HEK293 (cell line): ENCODE data around the gene CAPN5.

Experiments
- CTCF ChIA-PET: fragments of 350-600 bp; formaldehyde crosslinking; extraction: SDS; loops from one replicate; lab custom pipeline; 2021; ENCODE audit warnings: antibody characterized with exemption; lab: Yijun Ruan, JAX
- POLR2A ChIA-PET: fragments of 300-600 bp; formaldehyde crosslinking; extraction: SDS; loops from one replicate; lab custom pipeline; 2020; ENCODE audit warnings: antibody characterized with exemption, inconsistent platforms; lab: Yijun Ruan, JAX
- H3K27ac ChIP-seq: fragments of 200-500 bp; sonication (Bioruptor generic); 2 replicates; pipeline ENCODE4 v1.5.1; 2014; ENCODE audit warnings: low read depth, low read length, control low read depth, inconsistent platforms; ENCODE audit errors: extremely low read depth
- H3K36me3 ChIP-seq, 2 experiments: fragments of 200-500 bp in 1 of 2; sonication (Bioruptor generic) in 1 of 2; 1 replicate in 1 of 2; 2 replicates in 1 of 2; pipeline ENCODE4 v1.5.1; 2014 to 2017; ENCODE audit warnings: inconsistent platforms in 2 of 2, low read length in 2 of 2; ENCODE audit not compliant: control insufficient read depth in 2 of 2, insufficient read depth in 1 of 2
- H3K4me1 ChIP-seq: fragments of 200-500 bp; sonication (Bioruptor generic); 2 replicates; pipeline ENCODE4 v1.5.1; 2014; ENCODE audit warnings: mild to moderate bottlenecking, low read length, inconsistent platforms; ENCODE audit not compliant: control insufficient read depth, insufficient read depth
- H3K4me3 ChIP-seq: 2 replicates; pipeline ENCODE4 v1.5.1; 2011; ENCODE audit warnings: low read depth, mild to moderate bottlenecking, control low read depth, low read length, moderate library complexity
- H3K9me3 ChIP-seq: fragments of 200-500 bp; sonication (Bioruptor generic); 2 replicates; pipeline ENCODE4 v1.5.1; 2014; ENCODE audit warnings: low read depth, low read length, inconsistent platforms; ENCODE audit not compliant: control insufficient read depth, insufficient read depth
- MEIS1 ChIP-seq: sonication (generic); formaldehyde crosslinking; IDR thresholded peaks from 2 replicates; pipeline ENCODE4 v1.8.1; 2022; ENCODE audit warnings: missing genetic modification reagents, mild to moderate bottlenecking, borderline replicate concordance
- PRDM1 ChIP-seq: fragments of 450-650 bp; formaldehyde crosslinking; IDR thresholded peaks from 2 replicates; pipeline ENCODE4; 2016; ENCODE audit warnings: missing biosample characterization, missing genetic modification characterization
- PRDM2 ChIP-seq: fragments of 450-650 bp; formaldehyde crosslinking; IDR thresholded peaks from 2 replicates; pipeline ENCODE4 v1.5.1; 2016; ENCODE audit warnings: missing biosample characterization, missing genetic modification characterization, borderline replicate concordance
- PRDM4 ChIP-seq: fragments of 450-650 bp; formaldehyde crosslinking; IDR thresholded peaks from 2 replicates; pipeline ENCODE4 v1.5.1; 2017; ENCODE audit warnings: missing biosample characterization, missing genetic modification characterization
- SP2 ChIP-seq: fragments of 450-650 bp; formaldehyde crosslinking; IDR thresholded peaks from 2 replicates; pipeline ENCODE4 v1.5.1; 2016; ENCODE audit warnings: missing biosample characterization, missing genetic modification characterization
- ZNF132 ChIP-seq: fragments of 450-650 bp; formaldehyde crosslinking; IDR thresholded peaks from 2 replicates; pipeline ENCODE4 v1.5.1; 2017; ENCODE audit warnings: missing biosample characterization, missing genetic modification characterization, borderline replicate concordance
- ZNF169 ChIP-seq: fragments of 450-650 bp; formaldehyde crosslinking; IDR thresholded peaks from 2 replicates; pipeline ENCODE4 v1.5.1; 2016; ENCODE audit warnings: missing biosample characterization, missing genetic modification characterization
- ZNF214 ChIP-seq: fragments of 450-650 bp; formaldehyde crosslinking; IDR thresholded peaks from 2 replicates; pipeline ENCODE4 v1.5.1; 2017; ENCODE audit warnings: missing biosample characterization, mild to moderate bottlenecking, missing genetic modification characterization, borderline replicate concordance
- ZNF561 ChIP-seq: fragments of 450-650 bp; IDR thresholded peaks from 2 replicates; pipeline ENCODE4 v1.5.1; 2018; ENCODE audit warnings: missing biosample characterization, missing genetic modification characterization, borderline replicate concordance
- ZNF777 ChIP-seq: fragments of 450-650 bp; formaldehyde crosslinking; IDR thresholded peaks from 2 replicates; pipeline ENCODE4 v1.5.1; 2017; ENCODE audit warnings: missing biosample characterization, missing genetic modification characterization, borderline replicate concordance
- TF ChIP-seq, protein P1 (sequence below): fragments of 450-650 bp; formaldehyde crosslinking; IDR thresholded peaks from 2 replicates; pipeline ENCODE4 v1.5.1; 2016; ENCODE audit warnings: missing biosample characterization, missing genetic modification characterization
- TF ChIP-seq, protein P2 (sequence below): fragments of 450-650 bp; formaldehyde crosslinking; IDR thresholded peaks from 2 replicates; pipeline ENCODE4 v1.5.1; 2016; ENCODE audit warnings: missing biosample characterization, missing genetic modification characterization
- TF ChIP-seq, protein P3 (sequence below): fragments of 450-650 bp; formaldehyde crosslinking; IDR thresholded peaks from 2 replicates; pipeline ENCODE4 v1.5.1; 2016; ENCODE audit warnings: missing biosample characterization, missing genetic modification characterization
- TF ChIP-seq, protein P4 (sequence below): fragments of 450-650 bp; formaldehyde crosslinking; conservative IDR thresholded peaks from 2 replicates; pipeline ENCODE4 v1.5.1; 2016; ENCODE audit warnings: low read depth, missing biosample characterization, missing genetic modification characterization

The CAPN5 gene

DNA sequence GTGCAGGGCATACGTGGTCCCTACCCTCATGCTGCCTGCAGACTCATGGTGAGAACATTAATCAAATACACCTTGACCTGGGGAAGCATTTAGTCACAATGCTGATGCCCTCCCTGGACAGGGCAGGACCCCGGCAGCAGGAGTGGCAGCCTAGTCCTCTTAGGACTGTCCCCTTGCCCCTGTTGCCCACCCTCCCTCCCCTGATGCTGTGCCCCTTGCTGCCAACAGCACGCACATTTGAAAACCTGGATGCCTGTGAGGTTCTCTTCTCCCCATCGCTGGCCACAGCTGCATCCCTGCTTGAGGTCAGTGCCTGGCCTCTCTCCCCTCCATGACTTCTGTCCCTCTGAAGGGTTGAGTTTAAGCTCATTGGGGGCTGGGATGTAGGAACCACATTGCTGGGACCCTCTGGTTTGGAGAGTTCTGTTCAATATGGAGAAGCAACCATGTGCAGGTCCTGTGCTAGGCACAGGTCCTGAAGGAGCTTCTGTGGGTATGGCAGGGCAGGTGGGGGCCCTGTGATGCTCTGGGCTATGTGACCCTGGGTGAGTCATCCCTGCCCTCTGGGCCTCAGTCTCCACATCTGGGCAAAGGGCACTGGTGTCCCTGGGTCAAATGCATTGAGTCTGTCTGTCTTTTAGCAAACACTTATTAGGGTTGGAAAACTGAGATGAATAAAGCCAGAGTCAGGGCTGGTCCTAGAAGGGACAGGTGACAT is 92.6 kb downstream of the CAPN5 start:
- no peak overlapping the region for H3K4me3 ChIP-seq
- no peaks in the 10 kb centered on the region for H3K36me3 ChIP-seq
- no peaks in the 10 kb centered on the region for H3K4me1 ChIP-seq
- H3K27ac ChIP-seq = no peak overlapping the region
- no peak for TF ChIP-seq ZNF132 (tag by site-specific recombination)
- TF ChIP-seq MEIS1 (CRISPR knock-in tag) = no peak
- no peak for TF ChIP-seq ZNF169 (tag by site-specific recombination)
- TF ChIP-seq, protein P1, sequence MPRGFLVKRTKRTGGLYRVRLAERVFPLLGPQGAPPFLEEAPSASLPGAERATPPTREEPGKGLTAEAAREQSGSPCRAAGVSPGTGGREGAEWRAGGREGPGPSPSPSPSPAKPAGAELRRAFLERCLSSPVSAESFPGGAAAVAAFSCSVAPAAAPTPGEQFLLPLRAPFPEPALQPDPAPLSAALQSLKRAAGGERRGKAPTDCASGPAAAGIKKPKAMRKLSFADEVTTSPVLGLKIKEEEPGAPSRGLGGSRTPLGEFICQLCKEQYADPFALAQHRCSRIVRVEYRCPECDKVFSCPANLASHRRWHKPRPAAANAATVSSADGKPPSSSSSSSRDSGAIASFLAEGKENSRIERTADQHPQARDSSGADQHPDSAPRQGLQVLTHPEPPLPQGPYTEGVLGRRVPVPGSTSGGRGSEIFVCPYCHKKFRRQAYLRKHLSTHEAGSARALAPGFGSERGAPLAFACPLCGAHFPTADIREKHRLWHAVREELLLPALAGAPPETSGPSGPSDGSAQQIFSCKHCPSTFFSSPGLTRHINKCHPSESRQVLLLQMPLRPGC = no peak
- no peak for TF ChIP-seq ZNF777 (tag by site-specific recombination)
- no peak for TF ChIP-seq ZNF214 (tag by site-specific recombination)
- TF ChIP-seq, protein P2, sequence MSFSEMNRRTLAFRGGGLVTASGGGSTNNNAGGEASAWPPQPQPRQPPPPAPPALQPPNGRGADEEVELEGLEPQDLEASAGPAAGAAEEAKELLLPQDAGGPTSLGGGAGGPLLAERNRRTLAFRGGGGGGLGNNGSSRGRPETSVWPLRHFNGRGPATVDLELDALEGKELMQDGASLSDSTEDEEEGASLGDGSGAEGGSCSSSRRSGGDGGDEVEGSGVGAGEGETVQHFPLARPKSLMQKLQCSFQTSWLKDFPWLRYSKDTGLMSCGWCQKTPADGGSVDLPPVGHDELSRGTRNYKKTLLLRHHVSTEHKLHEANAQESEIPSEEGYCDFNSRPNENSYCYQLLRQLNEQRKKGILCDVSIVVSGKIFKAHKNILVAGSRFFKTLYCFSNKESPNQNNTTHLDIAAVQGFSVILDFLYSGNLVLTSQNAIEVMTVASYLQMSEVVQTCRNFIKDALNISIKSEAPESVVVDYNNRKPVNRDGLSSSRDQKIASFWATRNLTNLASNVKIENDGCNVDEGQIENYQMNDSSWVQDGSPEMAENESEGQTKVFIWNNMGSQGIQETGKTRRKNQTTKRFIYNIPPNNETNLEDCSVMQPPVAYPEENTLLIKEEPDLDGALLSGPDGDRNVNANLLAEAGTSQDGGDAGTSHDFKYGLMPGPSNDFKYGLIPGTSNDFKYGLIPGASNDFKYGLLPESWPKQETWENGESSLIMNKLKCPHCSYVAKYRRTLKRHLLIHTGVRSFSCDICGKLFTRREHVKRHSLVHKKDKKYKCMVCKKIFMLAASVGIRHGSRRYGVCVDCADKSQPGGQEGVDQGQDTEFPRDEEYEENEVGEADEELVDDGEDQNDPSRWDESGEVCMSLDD (tag by site-specific recombination) = no peak
- TF ChIP-seq PRDM1 = no peak
- TF ChIP-seq PRDM2 = no peak
- TF ChIP-seq, protein P3, sequence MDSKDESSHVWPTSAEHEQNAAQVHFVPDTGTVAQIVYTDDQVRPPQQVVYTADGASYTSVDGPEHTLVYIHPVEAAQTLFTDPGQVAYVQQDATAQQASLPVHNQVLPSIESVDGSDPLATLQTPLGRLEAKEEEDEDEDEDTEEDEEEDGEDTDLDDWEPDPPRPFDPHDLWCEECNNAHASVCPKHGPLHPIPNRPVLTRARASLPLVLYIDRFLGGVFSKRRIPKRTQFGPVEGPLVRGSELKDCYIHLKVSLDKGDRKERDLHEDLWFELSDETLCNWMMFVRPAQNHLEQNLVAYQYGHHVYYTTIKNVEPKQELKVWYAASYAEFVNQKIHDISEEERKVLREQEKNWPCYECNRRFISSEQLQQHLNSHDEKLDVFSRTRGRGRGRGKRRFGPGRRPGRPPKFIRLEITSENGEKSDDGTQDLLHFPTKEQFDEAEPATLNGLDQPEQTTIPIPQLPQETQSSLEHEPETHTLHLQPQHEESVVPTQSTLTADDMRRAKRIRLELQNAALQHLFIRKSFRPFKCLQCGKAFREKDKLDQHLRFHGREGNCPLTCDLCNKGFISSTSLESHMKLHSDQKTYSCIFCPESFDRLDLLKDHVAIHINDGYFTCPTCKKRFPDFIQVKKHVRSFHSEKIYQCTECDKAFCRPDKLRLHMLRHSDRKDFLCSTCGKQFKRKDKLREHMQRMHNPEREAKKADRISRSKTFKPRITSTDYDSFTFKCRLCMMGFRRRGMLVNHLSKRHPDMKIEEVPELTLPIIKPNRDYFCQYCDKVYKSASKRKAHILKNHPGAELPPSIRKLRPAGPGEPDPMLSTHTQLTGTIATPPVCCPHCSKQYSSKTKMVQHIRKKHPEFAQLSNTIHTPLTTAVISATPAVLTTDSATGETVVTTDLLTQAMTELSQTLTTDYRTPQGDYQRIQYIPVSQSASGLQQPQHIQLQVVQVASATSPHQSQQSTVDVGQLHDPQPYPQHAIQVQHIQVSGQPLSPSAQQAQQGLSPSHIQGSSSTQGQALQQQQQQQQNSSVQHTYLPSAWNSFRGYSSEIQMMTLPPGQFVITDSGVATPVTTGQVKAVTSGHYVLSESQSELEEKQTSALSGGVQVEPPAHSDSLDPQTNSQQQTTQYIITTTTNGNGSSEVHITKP = no peak
- TF ChIP-seq ZNF561 (tag by site-specific recombination) = no peak
- TF ChIP-seq SP2 (tag by site-specific recombination) = no peak
- TF ChIP-seq, protein P4, sequence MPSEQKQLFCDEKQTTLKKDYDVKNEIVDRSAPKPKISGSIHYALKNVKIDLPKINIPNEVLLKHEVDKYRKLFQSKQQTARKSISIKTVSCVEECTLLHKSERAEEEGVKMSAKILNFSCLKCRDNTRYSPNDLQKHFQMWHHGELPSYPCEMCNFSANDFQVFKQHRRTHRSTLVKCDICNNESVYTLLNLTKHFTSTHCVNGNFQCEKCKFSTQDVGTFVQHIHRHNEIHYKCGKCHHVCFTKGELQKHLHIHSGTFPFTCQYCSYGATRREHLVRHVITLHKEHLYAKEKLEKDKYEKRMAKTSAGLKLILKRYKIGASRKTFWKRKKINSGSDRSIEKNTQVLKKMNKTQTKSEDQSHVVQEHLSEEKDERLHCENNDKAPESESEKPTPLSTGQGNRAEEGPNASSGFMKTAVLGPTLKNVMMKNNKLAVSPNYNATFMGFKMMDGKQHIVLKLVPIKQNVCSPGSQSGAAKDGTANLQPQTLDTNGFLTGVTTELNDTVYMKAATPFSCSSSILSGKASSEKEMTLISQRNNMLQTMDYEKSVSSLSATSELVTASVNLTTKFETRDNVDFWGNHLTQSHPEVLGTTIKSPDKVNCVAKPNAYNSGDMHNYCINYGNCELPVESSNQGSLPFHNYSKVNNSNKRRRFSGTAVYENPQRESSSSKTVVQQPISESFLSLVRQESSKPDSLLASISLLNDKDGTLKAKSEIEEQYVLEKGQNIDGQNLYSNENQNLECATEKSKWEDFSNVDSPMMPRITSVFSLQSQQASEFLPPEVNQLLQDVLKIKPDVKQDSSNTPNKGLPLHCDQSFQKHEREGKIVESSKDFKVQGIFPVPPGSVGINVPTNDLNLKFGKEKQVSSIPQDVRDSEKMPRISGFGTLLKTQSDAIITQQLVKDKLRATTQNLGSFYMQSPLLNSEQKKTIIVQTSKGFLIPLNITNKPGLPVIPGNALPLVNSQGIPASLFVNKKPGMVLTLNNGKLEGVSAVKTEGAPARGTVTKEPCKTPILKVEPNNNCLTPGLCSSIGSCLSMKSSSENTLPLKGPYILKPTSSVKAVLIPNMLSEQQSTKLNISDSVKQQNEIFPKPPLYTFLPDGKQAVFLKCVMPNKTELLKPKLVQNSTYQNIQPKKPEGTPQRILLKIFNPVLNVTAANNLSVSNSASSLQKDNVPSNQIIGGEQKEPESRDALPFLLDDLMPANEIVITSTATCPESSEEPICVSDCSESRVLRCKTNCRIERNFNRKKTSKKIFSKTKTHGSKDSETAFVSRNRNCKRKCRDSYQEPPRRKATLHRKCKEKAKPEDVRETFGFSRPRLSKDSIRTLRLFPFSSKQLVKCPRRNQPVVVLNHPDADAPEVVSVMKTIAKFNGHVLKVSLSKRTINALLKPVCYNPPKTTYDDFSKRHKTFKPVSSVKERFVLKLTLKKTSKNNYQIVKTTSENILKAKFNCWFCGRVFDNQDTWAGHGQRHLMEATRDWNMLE (tag by site-specific recombination) = no peak
- TF ChIP-seq PRDM4 = no peak
- POLR2A ChIA-PET = no interaction called here
- CTCF ChIA-PET = interaction anchor here (1.1 kb wide), 1 partner anchor 29 kb away, joined by 3 read pairs; no protein-coding TSS in a partner anchor
- no peaks in the 10 kb centered on the region for H3K9me3 ChIP-seq
